ENCODE data around the gene PHLPP1. TPM values are rescaled to one million over a fixed set of nuclear protein-coding genes. Genes with fewer than 3 reads are reported as not detected.

PHLPP1 gene
- total and polyA plus RNA-seq, 9 of the 15 experiments (the other 6 are each of a cell fraction or from before 2014, with no cell fraction given): 0.56 to 9.0 (median 4.5) TPM

GRCh38 chr18:62720766-62721613 is 5.6 kb downstream of the PHLPP1 start:
- intact Hi-C loops (cut with micrococcal nuclease): no loop called here
- Histone ChIP-seq H3K4me1 (replicated peaks in 1 of 2; ENCODE audit: control insufficient read depth in 2 of 2, insufficient read depth in 2 of 2, low read length in 2 of 2) (peaks cover 9 to 12% of the 10 kb centered on the region in 2 experiments; a peak in 4 of 5 replicates), H2AFZ (ENCODE audit: low read depth, low read length) (no peak overlapping the region), H3K9ac (ENCODE audit: insufficient read depth in 1 of 2, low read depth in 2 of 2, low read length in 2 of 2) (no peak overlapping the region), H3K27ac (ENCODE audit: extremely low read depth, low read depth, low read length) (no peak overlapping the region), H3K9me3 (replicated peaks; ENCODE audit: control insufficient read depth, insufficient read depth, low read depth, low read length) (no peaks in the 10 kb centered on the region), H3K36me3 (ENCODE audit: control insufficient read depth, insufficient read depth, low read length) (no peaks in the 10 kb centered on the region), H3K4me2 (ENCODE audit: insufficient read depth, low read length) (no peak overlapping the region), H4K20me1 (replicated peaks; ENCODE audit: control insufficient read depth, insufficient read depth, low read length) (peaks cover 22% of the 10 kb centered on the region), H3K79me2 (ENCODE audit: control insufficient read depth, insufficient read depth, low read length) (peaks cover 91% of the 10 kb centered on the region), H3K4me3 (no peak overlapping the region), H3K27me3 (ENCODE audit: control insufficient read depth in 2 of 2, insufficient read depth in 2 of 2, low read length in 2 of 2) (no peaks in the 10 kb centered on the region), H3K9me1 (ENCODE audit: control insufficient read depth, insufficient read depth, low read length) (no peaks in the 10 kb centered on the region)
- POLR2A ChIA-PET: no interaction called here
- WGBS (ENCODE audit: insufficient coverage, low coverage, missing lambda C conversion rate): 83% methylated on average over 12 of the region's 12 CpGs
- CTCF ChIA-PET (ENCODE audit: low intra/inter-chr PET ratio): no interaction called here
- FAIRE-seq (no peak), DNase-seq (ENCODE audit: extremely low read depth in 1 of 4, low spot score in 3 of 4) (no peak), ATAC-seq (no peak)
- no peak for TF ChIP-seq ZNF696 (CRISPR knock-in tag; conservative IDR thresholded peaks at IDR 0.05)
- TF ChIP-seq MECOM (CRISPR knock-in tag; IDR thresholded peaks at IDR 0.05): no peak
- no peak for TF ChIP-seq ZNF717 (CRISPR knock-in tag; IDR thresholded peaks at IDR 0.05)
- TF ChIP-seq ZBTB5 (IDR thresholded peaks at IDR 0.05): no peak
- no peak for TF ChIP-seq TRIM24 (IDR thresholded peaks at IDR 0.05)
- TF ChIP-seq HNRNPK (IDR thresholded peaks at IDR 0.05; ENCODE audit: low read depth, low read length, poor library complexity, severe bottlenecking): no peak
- TF ChIP-seq PHB (CRISPR knock-in tag; IDR thresholded peaks at IDR 0.05): no peak
- no peak for TF ChIP-seq MBD1 (CRISPR knock-in tag; IDR thresholded peaks at IDR 0.05)
- TF ChIP-seq SMAD3 (CRISPR knock-in tag; conservative IDR thresholded peaks at IDR 0.05): no peak
- TF ChIP-seq CREB1 (IDR thresholded peaks at IDR 0.05): no peak
- TF ChIP-seq CREB1 (CRISPR knock-in tag; IDR thresholded peaks at IDR 0.05): no peak
- TF ChIP-seq YY1 (IDR thresholded peaks at IDR 0.05; ENCODE audit: borderline replicate concordance in 1 of 3, control insufficient read depth in 1 of 3, extremely low read depth in 1 of 3, insufficient read depth in 3 of 3, insufficient read length in 1 of 3, insufficient replicate concordance in 2 of 3, low read depth in 1 of 3, low read length in 2 of 3): no peak
- in situ Hi-C loops (cut with MboI): no loop called here
- no TSS peak for BruUV-seq (replicated peaks)
